COLO829 (cell line): ENCODE measurements around the gene C3.
A peak's percentile ranks its signal among the peaks of the same experiment; 100 is the strongest.

Experiments
- DNase-seq: peaks from one replicate; pipeline ENCODE4 v3.0.0; 2012; ENCODE audit warnings: low spot score

Gene C3

DNA sequence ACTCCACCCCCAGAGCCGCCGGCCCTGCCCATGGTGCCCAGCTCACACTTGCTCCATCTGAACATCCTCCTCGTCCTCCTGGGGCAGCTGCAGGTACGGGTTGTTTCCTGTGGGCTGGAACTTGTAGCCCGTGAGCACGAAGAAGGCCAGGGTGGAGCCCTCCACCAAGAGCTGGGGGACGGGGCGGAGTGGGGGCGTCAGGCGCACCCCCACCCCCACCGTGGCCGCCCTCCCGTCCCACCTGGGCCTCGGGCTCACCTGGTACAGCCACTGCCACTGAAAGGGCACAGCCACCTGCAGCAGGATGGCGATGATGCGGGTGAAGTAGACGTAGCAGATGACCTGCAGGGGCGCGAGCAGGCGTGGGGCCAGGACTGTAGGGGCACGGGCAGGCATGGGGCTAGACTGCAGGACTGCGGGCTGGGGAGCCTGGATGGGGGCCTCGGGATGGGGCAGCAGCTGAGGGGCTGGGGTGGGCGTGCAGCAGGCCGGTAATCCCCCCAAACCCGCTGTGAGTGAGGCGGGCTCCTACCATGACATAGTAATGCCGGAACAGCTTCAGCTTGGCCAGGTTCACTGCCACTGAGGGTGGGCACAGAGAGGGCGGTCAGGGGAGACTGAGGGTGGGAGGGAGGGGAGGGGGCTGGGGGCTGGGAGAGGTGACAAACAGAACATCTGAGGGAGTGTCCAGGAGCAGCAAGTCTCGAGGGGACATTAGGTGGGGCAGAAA is 10.7 kb upstream of the C3 start:
- DNase-seq, result no peak

DNA sequence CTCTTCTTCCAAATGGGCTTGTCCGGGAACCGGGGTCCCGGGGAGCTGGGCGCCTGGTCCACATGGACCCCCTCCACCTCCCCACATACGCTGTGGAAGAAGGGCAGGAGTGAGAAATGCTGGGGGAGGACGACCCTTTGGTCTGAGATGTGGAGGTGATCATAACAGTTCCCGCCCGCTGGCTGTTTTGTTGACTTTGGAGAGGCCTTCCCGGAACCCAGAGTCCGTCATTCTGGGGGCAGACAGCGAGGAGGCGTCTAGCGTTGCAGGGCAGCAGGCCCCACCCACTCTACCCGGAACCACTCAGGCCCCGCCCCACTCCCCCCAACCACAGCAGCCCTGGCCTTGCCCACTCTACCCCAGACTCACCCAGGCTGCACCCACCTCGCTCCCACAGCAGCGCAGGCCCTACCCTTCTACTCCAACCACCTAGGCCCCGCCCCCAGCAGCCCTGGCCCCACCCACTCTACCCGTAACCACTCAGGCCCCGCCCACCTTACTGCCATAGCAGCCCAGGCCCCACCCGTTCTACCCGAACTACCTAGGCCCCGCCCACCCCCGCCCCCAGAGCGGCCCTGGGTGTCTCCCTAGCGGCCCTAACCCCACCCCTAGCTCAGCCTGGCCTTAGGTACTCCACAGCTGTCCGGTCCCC is 9.8 kb upstream of the C3 start:
- DNase-seq, result no peak

DNA sequence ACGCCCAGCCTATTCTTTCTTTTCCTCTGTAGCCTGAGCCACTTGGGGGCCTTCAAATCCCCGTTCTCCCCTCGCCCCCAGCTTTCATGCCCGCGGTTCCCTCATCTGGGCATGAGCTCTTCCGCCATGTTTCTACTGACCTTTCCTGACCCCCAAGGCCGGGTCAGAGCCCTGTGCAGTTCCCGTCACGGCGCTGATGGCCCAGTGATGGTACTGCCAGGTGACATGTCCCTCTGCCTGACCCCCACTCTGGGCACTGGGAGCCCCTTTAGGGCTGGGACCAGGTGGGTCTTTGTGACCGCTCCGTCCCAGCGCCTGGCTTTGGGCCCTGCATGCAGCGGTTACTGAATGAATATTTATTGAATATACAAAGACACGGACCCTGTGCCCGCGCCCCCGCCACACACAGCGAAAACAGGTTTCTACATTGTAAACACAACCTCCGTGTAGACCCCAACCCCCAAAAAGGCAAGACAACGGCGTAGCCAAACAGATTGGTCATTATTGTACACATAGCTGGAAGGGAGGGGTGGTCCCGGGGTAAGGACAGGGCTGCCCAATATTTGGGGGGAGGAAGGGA is 9.2 kb upstream of the C3 start:
- DNase-seq, result no peak

DNA sequence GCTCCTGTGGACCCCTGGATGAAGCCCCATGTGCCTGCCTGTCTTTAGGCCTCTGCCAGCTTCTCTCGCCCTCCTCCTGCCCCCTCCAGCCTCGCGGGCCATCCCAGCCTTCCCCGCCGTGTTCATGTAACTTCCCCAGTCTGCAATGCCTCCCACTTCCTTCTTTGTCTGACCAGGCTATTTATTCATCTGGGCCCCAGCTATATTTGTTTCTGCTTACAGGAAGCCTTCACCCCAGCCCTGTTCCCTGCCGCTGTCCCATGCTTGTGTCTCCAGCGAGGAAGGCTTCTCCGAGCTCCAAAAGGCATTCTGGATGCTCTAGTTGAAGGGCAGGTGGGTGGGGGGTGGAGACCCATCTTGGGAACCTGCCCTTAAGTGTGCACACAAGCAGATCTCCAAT is 7.9 kb upstream of the C3 start:
- no peak for DNase-seq

DNA sequence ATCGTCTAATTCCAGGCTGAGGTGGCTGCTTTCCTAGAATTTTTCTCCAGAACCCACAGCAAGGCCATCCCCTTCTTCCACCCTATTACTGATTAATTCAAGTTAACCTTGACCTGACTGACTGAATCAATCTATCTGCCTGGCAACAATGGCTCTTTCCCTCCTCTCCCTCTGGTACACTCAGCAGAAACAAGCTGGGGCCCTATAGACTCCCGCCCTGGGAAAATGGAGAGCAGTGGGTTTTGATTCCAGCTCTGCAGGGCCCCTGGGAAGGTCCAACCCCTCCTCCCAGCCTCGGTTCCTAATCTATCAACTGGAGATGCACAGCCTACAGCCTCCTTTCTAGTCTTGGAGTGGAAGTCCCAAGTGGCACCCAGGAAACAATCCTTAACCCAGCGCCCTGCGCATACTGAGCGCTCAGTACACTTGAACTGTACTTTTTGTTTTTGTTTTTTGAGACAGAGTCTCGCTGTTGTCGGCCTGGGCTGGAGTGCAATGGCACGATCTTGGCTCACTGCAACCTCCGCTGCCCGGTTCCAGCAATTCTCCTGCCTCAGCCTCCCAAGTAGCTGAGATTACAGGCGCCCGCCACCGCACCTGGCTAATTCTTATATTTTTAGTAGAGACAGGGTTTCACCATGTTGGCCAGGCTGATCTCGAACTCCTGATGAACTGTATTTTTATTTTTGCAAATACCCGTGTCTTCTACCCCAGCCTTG is 5.2 kb upstream of the C3 start:
- DNase-seq, result no peak

DNA sequence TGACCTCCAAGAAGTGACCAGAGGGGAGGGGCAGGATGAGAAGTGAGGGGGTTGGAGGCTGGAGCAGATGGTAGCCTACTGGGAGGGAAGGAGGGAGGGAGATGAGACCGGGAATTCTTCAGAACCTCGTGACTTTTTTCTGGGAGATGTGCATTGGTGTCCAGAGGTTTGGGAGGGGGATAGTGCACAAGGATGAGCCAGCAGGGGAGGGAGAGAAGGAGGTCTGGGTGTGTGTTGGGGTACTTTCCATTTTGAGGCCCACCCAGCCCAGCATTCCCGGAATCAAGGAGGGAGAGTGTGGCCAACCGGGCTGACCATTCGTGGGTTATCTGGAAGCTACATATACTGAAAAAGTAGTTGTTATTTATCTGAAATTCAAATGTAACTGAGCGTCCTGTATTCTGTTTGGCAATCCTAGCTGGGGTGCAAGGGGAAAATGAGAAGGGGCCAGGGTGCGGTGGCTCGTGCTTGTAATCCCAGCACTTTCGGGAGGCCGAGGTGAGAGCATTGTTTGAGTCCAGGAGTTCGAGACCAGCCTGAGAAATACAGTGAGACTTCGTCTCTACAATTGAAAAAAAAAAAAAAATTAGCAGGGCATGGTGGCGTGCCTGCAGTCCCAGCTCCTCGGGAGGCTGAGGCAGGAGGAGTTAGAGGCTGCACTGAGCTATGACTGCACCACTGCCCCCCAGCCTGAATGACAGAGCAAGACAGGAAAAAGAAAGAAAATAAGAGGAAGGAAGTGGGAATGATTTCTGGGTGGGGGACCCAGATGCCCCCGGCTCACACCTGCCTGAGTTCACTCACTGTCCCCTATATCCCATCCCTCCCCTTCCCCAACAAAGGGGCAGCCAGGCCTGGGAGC is 4.4 kb upstream of the C3 start:
- DNase-seq, result no peak

DNA sequence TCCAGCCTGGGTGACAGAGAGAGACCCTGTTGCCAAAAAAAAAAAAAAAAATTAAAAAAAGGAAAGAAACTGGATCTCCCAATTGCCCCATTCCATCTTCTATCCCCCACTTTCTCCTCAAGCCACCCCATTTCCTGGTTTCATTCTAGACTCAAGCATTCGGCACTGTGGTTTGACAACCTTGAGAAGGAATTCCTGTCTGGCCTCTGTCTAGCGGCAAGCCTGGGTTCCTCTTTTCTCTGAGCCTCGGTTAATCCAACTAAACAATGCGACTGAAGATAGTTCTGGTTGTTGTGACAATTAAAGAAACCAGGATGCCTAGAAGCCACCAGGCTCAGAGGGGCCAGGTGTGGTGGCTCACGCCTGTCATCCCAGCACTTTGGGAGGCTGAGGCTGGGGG is 3.3 kb upstream of the C3 start:
- no peak for DNase-seq

DNA sequence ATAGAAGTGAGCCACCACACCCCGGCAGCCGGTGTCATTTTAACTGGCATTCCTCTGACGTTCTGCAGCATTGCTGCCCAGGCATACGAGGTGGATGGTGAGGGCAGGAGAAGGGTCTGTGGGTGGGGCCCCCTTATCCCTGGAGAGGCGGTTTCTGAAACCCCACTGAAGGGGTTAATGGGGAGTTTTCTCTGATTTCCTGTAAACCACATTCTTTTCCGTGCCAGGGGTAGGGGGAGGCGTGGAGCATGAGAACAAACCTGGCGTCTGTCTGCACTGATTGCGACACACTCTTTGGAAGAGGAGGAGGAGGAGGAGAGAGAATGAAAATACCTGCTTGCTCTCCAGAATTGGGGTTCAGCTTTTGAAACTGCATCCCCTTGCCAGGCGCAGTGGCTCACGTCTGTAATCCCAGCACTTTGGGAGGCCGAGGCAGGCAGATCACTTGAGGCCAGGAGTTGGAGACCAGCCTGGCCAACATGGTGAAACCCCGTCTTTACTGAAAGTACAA is 2.7 kb upstream of the C3 start:
- DNase-seq, result peak; percentile 51

DNA sequence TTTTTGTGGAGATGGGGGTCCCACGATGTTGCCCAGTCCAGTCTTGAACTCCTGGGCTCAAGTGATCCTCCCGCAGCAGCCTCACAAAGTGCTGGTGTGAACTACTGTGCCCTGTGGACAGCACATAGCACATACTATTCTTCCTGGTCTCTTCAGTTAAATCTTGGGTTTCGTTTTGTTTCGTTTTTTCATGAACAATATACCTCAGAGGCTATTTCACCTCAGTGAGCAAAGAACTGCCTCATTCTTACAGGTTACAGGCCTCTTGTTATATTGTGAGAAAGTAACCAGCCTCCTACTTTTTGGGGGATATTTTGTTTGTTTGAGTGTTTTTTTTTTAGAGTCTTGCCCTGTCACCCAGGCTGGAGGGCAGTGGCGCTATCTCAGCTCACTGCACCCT is 1.3 kb upstream of the C3 start:
- DNase-seq, result no peak

DNA sequence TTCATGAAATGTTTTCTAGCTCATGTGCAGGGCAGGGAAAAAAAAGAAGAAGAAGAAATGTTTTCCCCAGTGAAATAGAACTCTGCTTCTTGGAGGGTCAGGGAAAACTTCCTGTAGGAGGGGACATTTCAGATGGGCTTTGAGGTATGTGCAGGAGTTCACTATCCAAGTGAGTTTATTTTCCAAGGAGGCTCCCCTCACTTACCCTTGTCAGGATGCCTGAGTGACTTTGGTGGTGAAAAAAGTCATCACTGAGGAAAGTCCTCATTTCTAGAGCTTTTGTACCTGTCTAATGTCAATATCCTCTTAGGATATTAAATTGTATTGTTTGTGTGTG is 656 bp upstream of the C3 start:
- no peak for DNase-seq

DNA sequence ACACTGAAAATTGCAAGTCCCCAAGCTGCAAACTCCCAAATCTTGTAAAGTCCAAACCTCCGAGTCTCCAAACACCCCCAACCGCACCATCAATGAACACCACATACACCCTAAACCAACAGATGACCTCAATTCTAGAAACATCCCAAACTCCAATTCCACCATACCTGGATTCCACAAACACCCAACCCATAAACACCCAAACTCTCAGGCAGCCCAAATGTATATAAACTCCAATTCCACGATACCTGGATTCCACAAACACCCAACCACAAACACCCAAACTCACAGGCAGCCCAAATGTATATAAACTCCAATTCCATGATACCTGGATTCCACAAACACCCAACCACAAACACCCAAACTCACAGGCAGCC is 470 bp downstream of the C3 start:
- DNase-seq, result no peak

DNA sequence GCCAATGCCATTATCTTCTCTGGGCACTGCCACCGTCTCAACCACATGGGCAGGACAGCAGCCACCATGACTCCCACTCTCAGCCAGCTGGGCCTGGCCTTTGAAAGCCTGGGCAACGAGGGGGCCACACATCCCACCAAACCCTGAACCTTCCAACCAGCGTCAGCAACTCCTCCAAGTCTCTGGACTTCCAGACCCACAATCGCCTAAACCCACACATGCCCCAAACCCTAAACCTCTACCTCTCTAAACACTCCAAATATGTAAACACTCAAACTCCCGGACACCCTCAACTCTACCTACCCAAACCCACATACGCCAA is 949 bp downstream of the C3 start:
- DNase-seq, result no peak

DNA sequence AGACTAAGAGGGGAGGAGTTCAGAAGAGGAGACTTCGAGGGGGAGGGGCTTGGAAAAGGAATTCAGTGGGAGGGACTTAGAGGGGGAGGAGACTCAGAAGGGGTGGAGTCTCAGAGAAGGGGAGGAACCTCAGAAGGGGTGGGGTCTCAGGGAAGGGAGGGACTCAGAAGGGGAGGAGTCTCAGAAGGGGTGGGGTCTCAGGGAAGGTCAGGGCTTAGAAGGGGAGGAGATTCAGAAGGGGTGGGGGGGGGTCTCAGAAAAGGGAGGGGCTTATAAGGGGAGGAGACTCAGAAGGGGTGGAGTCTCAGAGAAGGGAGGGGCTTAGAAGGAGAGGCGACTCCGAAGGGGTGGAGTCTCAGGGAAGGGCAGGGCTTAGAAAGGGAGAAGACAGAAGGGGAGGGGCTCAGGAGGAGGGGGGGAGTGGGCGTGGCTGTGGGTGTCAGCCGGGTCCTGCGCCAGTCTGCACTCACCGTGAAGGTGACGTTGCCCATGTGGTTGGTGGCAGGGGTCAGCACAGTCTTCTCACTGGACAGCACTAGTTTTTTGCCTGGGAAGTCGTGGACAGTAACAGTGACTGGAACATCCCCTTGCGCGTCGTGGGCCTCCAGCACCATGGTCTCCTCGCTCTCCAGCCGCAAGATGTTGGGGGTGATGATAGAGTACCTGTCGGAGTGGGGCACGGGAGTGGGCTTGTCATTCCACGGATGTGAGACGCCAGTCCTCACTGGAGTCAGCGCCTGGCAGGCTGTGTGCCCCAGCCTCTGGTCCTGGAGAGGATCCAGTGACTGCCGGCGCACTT is 1.5 kb downstream of the C3 start:
- peak; percentile 87 for DNase-seq

DNA sequence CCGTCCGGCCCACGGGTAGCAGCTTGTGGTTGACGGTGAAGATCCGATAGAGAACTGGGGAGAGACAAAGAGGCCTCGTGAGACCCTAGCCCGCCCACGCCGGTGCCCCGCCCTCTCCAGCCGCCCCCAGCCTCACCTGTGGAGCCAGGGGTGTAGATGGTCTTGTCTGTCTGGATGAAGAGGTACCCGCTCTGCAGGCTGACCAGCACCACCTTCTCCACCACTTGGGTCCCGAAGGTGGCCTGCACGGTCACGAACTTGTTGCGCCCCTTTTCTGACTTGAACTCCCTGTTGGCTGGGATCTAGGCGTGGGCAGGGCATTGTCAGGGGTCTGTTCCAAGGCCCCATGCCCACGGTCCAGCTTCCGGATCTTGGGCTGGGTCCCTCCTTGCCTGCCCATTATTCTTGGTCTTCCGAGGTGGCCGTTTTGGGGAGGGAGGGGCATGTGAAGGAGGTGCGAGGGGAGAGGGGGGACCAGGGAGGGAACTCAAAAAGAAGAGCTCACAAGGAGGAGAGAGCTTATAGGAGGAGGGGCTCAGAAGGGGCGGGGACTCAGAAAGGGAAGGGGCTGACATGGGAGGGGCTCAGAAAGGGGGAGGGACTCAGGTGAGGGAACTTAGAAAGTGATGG is 2.2 kb downstream of the C3 start:
- DNase-seq, result no peak

DNA sequence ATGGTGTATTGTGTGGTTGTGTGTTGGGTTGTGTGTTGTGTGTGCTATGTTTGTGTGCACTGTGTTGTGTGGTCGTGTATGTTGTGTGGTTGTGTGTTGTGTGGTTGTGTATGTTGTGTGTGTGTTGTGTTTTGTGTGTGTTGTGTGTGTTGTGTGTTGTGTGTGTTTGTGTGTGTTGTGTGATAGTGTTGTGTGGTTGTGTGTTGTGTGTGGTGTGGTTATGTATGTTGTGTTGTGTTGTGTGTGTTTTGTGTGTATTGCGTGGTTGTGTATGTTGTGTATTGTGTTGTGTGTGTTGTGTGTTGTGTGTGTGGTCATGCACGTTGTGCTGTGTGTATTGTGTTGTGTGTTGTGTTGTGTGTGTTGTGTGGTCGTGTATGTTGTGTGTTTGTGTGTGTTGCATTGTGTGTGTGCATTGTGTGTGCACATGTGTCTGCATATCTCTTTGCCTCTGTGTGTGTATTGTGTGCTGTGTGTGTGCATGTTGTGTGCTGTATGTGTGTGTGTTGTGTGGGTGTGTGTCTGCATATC is 2.9 kb downstream of the C3 start:
- DNase-seq, result no peak

DNA sequence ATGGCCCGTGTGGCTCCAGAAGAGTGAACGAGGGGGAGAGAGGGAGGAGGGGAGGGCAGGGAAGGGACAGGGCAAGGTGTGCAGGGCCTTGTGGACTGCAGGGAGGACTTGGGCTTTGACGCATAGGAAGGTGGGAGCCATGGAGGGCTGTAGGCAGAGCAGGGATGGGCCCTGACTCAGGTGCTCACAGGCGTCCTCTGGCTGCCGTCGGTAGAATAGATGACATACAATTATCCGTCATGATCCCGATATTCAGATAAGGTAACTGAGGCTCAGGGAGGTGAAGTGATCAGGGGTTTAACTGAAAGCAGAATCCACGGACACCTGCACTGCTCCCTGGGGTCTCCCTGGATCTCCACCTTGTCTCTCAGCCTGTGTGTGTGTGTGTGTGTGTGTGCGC is 3.4 kb downstream of the C3 start:
- DNase-seq, result no peak

DNA sequence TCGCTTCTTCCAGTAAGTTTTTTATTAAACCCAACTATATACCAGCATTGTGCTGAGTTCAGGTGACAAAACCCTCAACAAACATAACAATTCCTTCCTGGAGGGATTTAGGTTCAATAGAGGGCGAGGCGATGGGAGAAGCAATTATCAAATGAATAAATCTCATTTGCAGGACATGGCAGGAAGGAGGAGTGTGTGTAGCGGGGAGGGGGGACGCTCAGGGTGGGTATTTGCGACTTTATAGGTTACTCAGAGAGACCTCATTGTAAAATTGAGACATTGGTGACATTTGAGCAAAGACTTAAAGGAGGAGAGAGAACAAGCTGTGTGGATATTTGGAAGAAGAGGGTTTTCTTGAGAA is 3.9 kb downstream of the C3 start:
- no peak for DNase-seq

DNA sequence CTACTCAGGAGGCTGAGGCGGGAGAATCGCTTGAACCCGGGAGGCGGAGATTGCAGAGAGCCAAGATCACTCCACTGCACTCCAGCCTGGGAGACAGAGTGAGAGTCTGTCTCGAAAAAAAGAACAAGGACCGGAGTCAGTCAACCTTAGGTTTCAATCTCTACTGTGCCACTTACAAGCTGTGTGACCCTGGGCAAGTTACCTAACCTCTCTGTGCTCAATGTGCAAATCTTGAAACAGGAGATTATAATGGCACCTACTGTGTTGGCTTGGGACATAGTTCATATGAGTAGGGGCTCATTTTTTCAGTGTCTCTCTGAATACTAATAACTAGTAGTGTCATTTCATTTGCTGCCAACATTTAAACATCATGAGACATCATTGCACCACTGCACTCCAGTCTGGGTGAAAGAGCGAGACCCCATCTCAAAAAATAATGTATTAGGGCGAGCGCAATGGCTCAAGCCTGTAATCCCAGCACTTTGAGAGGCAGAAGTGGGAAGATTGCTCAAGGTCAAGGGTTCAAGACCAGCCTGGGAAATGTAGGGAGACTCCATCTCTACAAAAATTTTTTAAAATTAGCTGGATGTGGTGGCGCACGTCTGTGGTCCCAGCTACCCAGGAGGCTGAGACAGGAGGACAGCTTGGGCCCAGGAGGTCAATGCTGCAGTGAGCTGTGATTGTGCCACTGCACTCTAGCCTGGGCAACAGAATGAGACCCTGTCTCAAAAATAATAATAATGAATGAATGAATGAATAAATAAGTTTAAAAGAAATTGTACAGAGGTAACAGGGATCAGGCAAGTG is 5.5 kb downstream of the C3 start:
- DNase-seq, result no peak

DNA sequence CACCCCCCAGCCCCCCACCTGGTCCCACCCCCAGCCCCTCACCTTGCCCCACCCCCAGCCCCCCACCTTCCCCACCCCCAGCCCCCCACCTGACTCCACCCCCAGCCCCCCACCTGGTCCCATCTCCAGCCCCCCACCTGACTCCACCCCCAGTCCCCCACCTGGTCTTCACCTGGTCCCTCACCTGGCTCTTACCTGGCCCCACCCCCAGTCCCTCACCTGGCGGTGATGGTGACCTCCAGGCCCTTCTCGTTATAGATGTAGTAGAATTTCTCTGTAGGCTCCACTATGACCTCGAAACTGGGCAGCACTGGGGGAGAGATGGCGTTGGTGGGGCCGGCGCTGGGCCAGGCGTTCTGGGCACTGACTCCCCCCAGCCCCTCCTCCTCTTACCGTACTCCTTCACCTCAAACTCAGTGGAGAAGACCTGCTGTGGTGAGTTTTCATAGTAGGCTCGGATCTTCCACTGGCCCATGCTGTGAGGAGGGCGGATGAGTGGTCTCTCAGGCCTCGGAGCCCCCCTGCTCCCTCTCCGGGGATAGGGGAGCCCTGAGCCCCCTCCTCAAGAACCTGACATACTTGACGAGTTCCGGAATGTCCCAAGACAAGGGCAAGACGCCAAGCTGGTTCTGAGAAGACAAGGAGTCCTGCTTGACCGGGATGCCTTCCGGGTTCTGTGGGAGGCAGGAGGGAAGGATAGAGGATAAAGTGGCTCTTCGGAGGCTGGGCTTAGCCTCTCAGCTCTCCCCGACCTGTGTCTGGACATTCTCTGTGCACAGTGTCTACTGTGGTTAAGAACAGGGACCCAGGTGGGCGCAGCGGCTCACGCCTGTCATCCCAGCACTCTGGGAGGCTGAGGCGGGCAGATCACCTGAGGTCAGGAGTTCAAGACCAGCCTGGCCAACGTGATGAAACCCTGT is 6.4 kb downstream of the C3 start:
- no peak for DNase-seq
